HL-60 (cell line): ENCODE results near the gene GLCE.
"Not testable (repeated sequence)": the region's sequence is repeated elsewhere in the genome, so short reads cannot be mapped to it uniquely, and the experiment has no call there.

Source experiments
- DNase-seq, 2 experiments: peaks; one replicate each; pipeline ENCODE4 v3.0.0-alpha.2; 2010 to 2020; ENCODE audit warnings: low read depth in 1 of 2, low spot score in 1 of 2
- H3K27ac ChIP-seq: fragments of 250-450 bp; sonication (Bioruptor Pico); replicated peaks from 2 replicates; pipeline ENCODE4 v1.5.1; 2020; ENCODE audit warnings: mild to moderate bottlenecking, moderate library complexity
- H3K27me3 ChIP-seq: fragments of 250-450 bp; sonication (Bioruptor Pico); 2 replicates; pipeline ENCODE4 v1.5.1; 2021; ENCODE audit warnings: mild to moderate bottlenecking, moderate library complexity; ENCODE audit not compliant: insufficient read depth, poor library complexity, severe bottlenecking
- H3K4me3 ChIP-seq: replicated peaks from 2 replicates; pipeline ENCODE4 v1.5.1; 2011; ENCODE audit warnings: mild to moderate bottlenecking, control low read depth, low read length; ENCODE audit not compliant: insufficient read depth
- GABPA ChIP-seq: IDR thresholded peaks from 2 replicates; pipeline ENCODE4 v1.6.1; 2012; ENCODE audit warnings: low read depth
- POLR2AphosphoS5 ChIP-seq: IDR thresholded peaks from 2 replicates; pipeline ENCODE4 v1.6.1; 2012; ENCODE audit warnings: low read depth
- SPI1 ChIP-seq: IDR thresholded peaks from 2 replicates; pipeline ENCODE4 v1.6.1; 2012; ENCODE audit warnings: low read depth, mild to moderate bottlenecking, borderline replicate concordance
- TF ChIP-seq, protein P1 (sequence below): IDR thresholded peaks from 2 replicates; pipeline ENCODE4 v1.6.1; 2012; ENCODE audit warnings: low read depth; ENCODE audit not compliant: insufficient replicate concordance
- TF ChIP-seq, protein P2 (sequence below): IDR thresholded peaks from one replicate; pipeline ENCODE4 v1.5.1; 2011; ENCODE audit warnings: low read length, control low read depth, inconsistent platforms; ENCODE audit not compliant: insufficient read depth

GLCE gene

DNA sequence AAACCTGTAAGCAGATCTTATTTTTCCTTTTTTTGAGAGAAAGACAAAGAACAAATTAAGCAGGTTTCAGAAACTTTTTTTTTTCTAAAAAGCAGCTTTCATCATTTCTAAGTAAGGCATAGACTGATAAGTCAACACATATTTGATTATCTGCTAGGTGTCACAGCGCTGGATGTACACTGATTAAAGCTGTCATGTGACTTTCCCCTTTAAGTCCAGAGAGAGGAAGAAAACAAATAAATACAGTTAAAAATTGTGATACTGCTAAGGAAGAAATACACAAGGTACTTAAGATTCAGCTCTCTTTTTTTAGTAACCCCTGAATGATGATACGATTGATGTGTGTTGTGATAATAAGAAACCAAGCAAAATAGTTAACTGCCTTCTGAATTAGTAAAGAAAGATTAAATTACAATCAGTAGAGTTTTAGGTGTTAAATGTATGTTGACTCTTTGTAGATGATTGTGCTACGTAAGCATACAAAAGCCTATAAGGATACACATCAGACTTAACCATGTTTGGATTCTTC lies 2.8 kb downstream of the GLCE start:
- no peak overlapping the region for H3K27ac ChIP-seq
- TF ChIP-seq, protein P1, sequence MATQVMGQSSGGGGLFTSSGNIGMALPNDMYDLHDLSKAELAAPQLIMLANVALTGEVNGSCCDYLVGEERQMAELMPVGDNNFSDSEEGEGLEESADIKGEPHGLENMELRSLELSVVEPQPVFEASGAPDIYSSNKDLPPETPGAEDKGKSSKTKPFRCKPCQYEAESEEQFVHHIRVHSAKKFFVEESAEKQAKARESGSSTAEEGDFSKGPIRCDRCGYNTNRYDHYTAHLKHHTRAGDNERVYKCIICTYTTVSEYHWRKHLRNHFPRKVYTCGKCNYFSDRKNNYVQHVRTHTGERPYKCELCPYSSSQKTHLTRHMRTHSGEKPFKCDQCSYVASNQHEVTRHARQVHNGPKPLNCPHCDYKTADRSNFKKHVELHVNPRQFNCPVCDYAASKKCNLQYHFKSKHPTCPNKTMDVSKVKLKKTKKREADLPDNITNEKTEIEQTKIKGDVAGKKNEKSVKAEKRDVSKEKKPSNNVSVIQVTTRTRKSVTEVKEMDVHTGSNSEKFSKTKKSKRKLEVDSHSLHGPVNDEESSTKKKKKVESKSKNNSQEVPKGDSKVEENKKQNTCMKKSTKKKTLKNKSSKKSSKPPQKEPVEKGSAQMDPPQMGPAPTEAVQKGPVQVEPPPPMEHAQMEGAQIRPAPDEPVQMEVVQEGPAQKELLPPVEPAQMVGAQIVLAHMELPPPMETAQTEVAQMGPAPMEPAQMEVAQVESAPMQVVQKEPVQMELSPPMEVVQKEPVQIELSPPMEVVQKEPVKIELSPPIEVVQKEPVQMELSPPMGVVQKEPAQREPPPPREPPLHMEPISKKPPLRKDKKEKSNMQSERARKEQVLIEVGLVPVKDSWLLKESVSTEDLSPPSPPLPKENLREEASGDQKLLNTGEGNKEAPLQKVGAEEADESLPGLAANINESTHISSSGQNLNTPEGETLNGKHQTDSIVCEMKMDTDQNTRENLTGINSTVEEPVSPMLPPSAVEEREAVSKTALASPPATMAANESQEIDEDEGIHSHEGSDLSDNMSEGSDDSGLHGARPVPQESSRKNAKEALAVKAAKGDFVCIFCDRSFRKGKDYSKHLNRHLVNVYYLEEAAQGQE, result no peak
- TF ChIP-seq POLR2AphosphoS5, result no peak
- TF ChIP-seq, protein P2, sequence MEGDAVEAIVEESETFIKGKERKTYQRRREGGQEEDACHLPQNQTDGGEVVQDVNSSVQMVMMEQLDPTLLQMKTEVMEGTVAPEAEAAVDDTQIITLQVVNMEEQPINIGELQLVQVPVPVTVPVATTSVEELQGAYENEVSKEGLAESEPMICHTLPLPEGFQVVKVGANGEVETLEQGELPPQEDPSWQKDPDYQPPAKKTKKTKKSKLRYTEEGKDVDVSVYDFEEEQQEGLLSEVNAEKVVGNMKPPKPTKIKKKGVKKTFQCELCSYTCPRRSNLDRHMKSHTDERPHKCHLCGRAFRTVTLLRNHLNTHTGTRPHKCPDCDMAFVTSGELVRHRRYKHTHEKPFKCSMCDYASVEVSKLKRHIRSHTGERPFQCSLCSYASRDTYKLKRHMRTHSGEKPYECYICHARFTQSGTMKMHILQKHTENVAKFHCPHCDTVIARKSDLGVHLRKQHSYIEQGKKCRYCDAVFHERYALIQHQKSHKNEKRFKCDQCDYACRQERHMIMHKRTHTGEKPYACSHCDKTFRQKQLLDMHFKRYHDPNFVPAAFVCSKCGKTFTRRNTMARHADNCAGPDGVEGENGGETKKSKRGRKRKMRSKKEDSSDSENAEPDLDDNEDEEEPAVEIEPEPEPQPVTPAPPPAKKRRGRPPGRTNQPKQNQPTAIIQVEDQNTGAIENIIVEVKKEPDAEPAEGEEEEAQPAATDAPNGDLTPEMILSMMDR, result no peak
- no peak overlapping the region for H3K4me3 ChIP-seq
- no peaks in the 10 kb centered on the region for H3K27me3 ChIP-seq
- DNase-seq, result no peak

DNA sequence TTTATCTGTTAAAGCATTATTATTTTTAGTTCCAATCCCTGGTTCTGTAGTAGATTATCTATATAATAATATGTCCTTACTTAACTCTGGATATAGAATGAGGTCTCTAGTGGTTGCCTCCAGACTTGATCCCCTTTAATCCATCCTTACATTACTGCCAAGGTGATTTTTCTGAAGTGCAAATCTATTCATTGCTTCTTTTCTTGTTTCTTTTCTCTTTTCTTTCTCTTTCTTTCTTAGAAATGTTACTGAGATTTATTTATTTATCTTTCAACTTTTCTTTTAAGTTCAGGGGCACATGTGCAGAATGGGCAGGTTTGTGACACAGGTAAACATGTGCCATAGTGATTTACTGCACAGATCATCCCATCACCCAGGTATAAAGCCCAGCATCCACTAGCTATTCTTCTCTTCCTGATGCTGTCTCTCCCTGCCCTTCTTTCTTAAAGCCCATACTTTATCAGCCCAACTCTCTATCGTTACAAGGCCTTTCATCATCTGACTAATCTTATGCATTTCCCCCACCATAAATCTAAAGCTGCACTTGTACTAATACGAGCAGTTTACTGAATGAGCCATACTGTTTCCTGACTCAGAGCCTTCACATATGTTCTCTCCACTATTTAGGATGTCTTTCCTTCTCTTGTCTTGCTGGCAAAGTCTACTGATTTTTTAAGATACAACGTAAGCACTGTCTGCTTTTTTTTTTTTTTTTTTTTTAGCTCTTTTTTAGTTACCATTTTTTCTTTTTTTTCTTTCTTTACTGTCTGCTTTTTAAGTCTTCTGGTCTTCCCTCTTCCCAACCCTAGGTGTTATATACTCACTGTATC lies 4.6 kb downstream of the GLCE start:
- Histone ChIP-seq H3K27ac (no peak overlapping the region), H3K4me3 (no peak overlapping the region), H3K27me3 (no peaks in the 10 kb centered on the region)
- no peak for TF ChIP-seq SPI1
- no peak for DNase-seq

DNA sequence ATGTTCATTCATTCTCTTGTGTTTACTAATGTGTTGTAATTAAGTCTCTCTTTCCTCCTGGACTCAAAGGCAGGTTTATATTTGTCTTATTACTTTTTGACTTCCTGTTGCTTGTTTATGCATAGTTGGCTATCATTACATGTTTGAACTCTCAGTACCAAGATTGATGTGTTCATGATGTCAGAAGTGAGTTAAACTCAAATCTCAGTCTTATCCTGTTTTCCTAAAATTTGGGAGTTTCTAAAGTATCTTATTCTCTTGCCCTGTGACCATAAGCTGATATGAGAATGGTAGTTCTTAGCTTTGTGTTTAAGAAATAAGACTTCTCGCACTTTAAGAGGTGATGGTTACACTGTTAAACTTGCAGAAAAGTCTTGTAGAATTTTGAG lies 5.2 kb downstream of the GLCE start:
- no peak overlapping the region for H3K4me3 ChIP-seq
- DNase-seq, result no peak
- H3K27ac ChIP-seq, result no peak overlapping the region
- no peaks in the 10 kb centered on the region for H3K27me3 ChIP-seq
- TF ChIP-seq, protein P2, result no peak
- no peak for TF ChIP-seq GABPA
- TF ChIP-seq SPI1, result no peak
- no peak for TF ChIP-seq POLR2AphosphoS5

DNA sequence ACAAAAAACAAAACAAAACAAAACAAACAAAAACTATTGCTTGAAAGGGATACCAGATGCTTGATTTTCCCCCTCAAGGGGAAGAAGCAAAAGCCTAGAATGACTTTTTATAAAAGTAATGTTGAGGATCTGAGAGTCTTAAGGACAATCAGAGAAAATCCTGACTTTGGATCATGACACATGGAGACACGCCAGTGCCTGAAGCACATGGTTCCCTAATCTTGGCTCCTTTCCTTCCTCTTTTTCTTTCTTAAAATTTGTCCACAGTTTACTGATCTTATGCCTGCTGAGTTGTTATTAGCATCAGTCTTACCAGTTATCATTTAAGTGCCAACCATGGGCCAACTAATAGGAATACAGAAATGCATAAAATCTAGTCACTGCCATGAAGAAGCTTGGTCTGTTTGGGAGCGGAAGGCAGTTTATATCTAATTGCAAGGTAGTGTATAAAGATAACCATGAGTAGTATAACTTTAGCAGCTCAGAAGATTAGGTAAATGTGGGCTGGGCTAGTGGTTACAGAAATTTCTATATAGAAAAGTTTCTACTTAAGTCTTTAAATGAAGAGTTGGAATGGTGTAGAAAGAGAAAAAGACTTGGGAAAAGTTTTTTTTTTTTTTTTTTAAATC lies 6.9 kb downstream of the GLCE start:
- TF ChIP-seq POLR2AphosphoS5, result no peak
- DNase-seq, result no peak
- Histone ChIP-seq H3K4me3 (no peak overlapping the region), H3K27ac (no peak overlapping the region), H3K27me3 (no peaks in the 10 kb centered on the region)

DNA sequence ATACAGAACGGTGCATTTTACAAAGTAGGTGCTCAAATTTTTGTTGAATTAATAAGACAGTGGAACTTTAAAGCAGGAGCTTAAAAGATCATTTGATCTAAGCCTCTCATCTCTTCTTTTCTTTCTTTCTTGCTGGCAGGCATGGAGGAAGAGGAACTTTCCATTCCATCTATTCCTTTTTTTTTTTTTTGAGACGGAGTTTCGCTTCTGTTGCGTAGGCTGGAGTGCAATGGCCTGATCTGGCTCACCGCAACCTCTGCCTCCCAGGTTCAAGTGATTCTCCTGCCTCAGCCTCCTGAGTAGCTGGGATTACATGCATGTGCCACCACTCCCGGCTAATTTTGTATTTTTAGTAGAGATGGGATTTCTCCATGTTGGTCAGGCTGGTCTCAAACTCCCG lies 7.9 kb downstream of the GLCE start:
- not testable (repeated sequence) for H3K4me3 ChIP-seq, H3K27me3 ChIP-seq, H3K27ac ChIP-seq, DNase-seq

DNA sequence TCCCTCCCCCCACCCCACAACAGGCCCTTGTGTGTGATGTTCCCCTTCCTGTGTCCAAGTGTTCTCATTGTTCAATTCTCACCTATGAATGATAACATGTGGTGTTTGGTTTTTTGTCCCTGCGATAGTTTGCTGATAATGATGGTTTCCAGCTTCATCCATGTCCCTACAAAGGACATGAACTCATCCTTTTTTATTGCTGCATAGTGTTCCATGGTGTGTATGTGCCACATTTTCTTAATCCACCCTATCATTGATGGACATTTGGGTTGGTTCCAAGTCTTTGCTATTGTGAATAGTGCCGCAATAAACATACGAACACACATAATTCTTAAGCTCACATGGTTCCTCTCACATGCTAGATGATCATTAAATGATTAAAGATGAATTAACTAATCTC lies 9.1 kb downstream of the GLCE start:
- H3K27ac ChIP-seq, DNase-seq, H3K4me3 ChIP-seq, H3K27me3 ChIP-seq: not testable (repeated sequence)
